Upper lobe of right lung (tissue), 1 donor: ENCODE measurements around the gene KLHL11. TPM values are rescaled to one million over a fixed set of nuclear protein-coding genes. Genes with fewer than 3 reads are reported as not detected.
A peak's percentile ranks its signal among the peaks of the same experiment; 100 is the strongest.

Source experiments
- ATAC-seq: fragments of 200-7000 bp; cut with Tn5 transposase; one replicate; pipeline ENCODE4 v1.9.1; 2020; ENCODE audit warnings: mild to moderate bottlenecking, moderate library complexity
- DNase-seq: peaks from one replicate; pipeline ENCODE4 v3.0.0-alpha.2; 2020
- H3K27ac ChIP-seq: fragments of 200-600 bp; one replicate; pipeline ENCODE4 v1.8.0; 2022
- H3K27me3 ChIP-seq: fragments of 200-600 bp; one replicate; pipeline ENCODE4 v1.8.0; 2022; ENCODE audit warnings: mild to moderate bottlenecking
- H3K36me3 ChIP-seq: fragments of 200-600 bp; one replicate; pipeline ENCODE4 v1.8.0; 2022
- H3K4me1 ChIP-seq: fragments of 200-600 bp; one replicate; pipeline ENCODE4 v1.8.0; 2022
- H3K4me3 ChIP-seq: fragments of 200-600 bp; one replicate; pipeline ENCODE4 v1.8.0; 2022; ENCODE audit warnings: mild to moderate bottlenecking
- H3K9me3 ChIP-seq: fragments of 200-600 bp; one replicate; pipeline ENCODE4 v1.8.0; 2022
- intact Hi-C: fragments of 100-400 bp; cut with DNase I; formaldehyde crosslinking; loops from one replicate; pipeline ENCODE4 v1.11.0; 2022
- long read RNA-seq: library from polyadenylated mRNA; unstranded; transcript quantifications from one replicate; pipeline ENCODE4 v2.0.0, GENCODE V29; 2021
- total RNA-seq: library from RNA; stranded (reverse); fragmentation: NEBNext Ultra II Directional; extraction: Animal tissue kit (Norgen Biotek cat#: 25700); gene quantifications from one replicate; pipeline ENCODE4 v1.2.1, GENCODE V29; 2021
- TF ChIP-seq, protein P1 (sequence below): fragments of 200-600 bp; IDR thresholded peaks from one replicate; pipeline ENCODE4 v1.8.0; 2022; ENCODE audit warnings: antibody characterized with exemption
- donor health status: DM: no; HTN: yes; CAD: no; lungs with severe emphysema.

KLHL11 gene, protein sequence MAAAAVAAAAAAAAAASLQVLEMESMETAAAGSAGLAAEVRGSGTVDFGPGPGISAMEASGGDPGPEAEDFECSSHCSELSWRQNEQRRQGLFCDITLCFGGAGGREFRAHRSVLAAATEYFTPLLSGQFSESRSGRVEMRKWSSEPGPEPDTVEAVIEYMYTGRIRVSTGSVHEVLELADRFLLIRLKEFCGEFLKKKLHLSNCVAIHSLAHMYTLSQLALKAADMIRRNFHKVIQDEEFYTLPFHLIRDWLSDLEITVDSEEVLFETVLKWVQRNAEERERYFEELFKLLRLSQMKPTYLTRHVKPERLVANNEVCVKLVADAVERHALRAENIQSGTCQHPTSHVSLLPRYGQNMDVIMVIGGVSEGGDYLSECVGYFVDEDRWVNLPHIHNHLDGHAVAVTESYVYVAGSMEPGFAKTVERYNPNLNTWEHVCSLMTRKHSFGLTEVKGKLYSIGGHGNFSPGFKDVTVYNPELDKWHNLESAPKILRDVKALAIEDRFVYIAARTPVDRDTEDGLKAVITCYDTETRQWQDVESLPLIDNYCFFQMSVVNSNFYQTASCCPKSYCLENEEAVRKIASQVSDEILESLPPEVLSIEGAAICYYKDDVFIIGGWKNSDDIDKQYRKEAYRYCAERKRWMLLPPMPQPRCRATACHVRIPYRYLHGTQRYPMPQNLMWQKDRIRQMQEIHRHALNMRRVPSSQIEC
- total RNA-seq: 12.6 TPM
- long read RNA-seq, partial matches to known transcripts: 0 of 1 reads
- long read RNA-seq, other reads (novel, unspliced or antisense): 1 of 1 reads

DNA sequence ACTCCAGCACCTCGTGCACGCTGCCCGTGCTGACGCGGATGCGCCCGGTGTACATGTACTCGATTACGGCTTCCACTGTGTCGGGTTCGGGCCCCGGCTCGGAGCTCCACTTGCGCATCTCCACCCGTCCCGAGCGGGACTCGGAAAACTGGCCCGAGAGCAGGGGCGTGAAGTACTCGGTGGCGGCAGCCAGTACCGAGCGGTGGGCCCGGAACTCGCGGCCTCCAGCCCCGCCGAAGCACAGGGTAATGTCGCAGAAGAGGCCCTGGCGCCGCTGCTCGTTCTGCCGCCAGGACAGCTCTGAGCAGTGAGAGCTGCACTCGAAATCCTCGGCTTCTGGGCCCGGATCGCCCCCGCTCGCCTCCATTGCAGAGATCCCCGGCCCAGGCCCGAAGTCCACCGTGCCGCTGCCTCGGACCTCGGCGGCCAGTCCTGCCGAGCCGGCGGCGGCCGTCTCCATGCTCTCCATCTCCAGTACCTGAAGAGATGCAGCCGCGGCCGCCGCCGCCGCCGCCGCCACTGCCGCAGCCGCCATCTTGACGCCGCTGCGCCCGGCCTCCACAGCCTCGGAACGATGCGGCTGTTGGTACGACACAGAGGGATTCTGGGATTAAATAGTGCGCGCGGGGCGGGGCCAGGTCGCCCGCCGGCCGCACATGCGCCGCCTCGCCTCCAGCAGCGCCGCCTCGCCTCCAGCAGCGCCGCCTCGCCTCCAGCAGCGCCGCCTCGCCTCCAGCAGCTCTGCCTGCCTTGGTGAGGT lies at the start of gene KLHL11:
Gene KLHL11, minus strand, starts transcription at position 588 of the 760 bp plus-strand sequence. Its CDS starts 53 bp downstream, at position 535.
- Histone ChIP-seq H3K27ac (peak within 1 kb of the TSS; percentile 95), H3K4me3 (peak within 1 kb of the TSS; percentile 96), H3K36me3 (peaks cover 33% of the 10 kb centered on the region), H3K4me1 (peaks cover 18% of the 10 kb centered on the region), H3K9me3 (no peaks in the 10 kb centered on the region), H3K27me3 (no peaks in the 10 kb centered on the region)
- TF ChIP-seq, protein P1, sequence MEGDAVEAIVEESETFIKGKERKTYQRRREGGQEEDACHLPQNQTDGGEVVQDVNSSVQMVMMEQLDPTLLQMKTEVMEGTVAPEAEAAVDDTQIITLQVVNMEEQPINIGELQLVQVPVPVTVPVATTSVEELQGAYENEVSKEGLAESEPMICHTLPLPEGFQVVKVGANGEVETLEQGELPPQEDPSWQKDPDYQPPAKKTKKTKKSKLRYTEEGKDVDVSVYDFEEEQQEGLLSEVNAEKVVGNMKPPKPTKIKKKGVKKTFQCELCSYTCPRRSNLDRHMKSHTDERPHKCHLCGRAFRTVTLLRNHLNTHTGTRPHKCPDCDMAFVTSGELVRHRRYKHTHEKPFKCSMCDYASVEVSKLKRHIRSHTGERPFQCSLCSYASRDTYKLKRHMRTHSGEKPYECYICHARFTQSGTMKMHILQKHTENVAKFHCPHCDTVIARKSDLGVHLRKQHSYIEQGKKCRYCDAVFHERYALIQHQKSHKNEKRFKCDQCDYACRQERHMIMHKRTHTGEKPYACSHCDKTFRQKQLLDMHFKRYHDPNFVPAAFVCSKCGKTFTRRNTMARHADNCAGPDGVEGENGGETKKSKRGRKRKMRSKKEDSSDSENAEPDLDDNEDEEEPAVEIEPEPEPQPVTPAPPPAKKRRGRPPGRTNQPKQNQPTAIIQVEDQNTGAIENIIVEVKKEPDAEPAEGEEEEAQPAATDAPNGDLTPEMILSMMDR: no peak
- intact Hi-C loops: no loop called here
- ATAC-seq: peak; percentile 97
- peak; percentile 94 for DNase-seq

DNA sequence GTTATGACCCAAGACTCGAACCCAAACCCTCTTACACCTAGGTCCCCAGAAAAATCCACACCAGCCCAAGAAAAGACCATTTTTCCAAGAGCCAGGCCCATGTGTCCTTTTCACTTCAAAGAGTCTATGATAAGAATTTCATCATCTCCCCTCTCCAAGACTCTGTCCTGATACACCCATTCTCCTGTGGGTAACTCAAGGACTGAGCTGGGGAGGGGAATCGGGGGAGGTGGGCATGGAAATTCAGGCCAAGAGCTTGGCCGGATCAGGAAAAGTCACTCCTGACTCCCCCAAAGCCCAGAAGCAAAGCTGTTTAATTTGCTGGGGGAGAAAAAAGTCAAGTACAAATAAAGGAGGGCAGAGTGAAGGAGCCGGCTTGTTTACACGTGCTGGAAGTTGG lies 49.8 kb upstream of the KLHL11 start:
- peaks cover 37% of the 10 kb centered on the region for H3K36me3 ChIP-seq
- TF ChIP-seq, protein P1: no peak
- H3K27ac ChIP-seq: no peak overlapping the region
- no peaks in the 10 kb centered on the region for H3K9me3 ChIP-seq
- H3K4me1 ChIP-seq: peaks cover 18% of the 10 kb centered on the region
- ATAC-seq: no peak
- H3K27me3 ChIP-seq: no peaks in the 10 kb centered on the region
- intact Hi-C loops: no loop called here
- no peak for DNase-seq
- H3K4me3 ChIP-seq: no peak overlapping the region

DNA sequence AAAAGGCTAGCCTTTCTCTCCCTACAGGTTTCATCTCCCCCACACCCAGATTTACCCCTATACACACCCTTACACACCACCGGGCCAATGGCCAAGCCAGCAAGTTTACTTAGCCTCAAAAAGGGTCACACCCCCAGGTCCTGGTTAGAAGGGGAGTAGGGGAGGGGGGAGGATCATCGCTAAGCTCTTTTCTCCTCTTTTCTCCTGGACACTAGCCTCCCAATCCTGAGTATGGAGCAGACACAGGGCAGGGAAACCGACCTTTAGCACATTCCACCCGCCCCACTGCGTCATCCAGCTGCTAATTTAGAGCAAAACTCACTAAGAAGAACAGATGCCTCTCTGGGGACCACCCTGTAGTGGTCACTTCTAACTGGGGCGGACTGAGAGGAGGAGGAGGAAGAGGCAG lies 49.1 kb upstream of the KLHL11 start:
- TF ChIP-seq, protein P1: no peak
- no peak for DNase-seq

DNA sequence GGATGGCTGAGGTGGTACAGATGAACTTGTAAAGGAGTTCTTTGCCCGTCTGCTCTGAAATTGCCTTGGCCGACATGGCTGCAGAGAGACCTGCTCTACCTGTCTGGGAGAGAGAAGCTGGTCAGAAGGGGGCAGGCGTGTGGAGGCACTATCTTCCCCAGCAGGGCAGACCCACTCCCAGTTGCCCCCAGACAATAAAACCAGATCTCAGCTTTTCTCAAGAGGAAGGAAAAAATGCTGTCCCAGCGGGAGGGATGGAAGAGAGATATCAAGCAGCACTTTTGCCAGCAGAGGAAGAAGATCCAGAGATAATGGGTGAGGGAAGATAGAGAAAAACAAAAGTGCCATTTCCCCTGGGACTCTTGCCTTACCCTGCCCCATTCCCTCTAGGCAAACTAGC lies 48.6 kb upstream of the KLHL11 start:
- TF ChIP-seq, protein P1: no peak
- no peak for DNase-seq
- Histone ChIP-seq H3K9me3 (no peaks in the 10 kb centered on the region), H3K4me3 (no peak overlapping the region), H3K4me1 (peaks cover 10% of the 10 kb centered on the region), H3K27me3 (no peaks in the 10 kb centered on the region), H3K36me3 (peaks cover 50% of the 10 kb centered on the region), H3K27ac (no peak overlapping the region)
- no peak for ATAC-seq
- intact Hi-C loops: no loop called here

More for the DNA sequence above, 49.1 kb upstream of the KLHL11 start:
- Histone ChIP-seq H3K27me3 (no peaks in the 10 kb centered on the region), H3K27ac (no peak overlapping the region), H3K36me3 (peaks cover 44% of the 10 kb centered on the region), H3K9me3 (no peaks in the 10 kb centered on the region), H3K4me1 (peaks cover 12% of the 10 kb centered on the region), H3K4me3 (no peak overlapping the region)
- intact Hi-C loops: no loop called here
- no peak for ATAC-seq

DNA sequence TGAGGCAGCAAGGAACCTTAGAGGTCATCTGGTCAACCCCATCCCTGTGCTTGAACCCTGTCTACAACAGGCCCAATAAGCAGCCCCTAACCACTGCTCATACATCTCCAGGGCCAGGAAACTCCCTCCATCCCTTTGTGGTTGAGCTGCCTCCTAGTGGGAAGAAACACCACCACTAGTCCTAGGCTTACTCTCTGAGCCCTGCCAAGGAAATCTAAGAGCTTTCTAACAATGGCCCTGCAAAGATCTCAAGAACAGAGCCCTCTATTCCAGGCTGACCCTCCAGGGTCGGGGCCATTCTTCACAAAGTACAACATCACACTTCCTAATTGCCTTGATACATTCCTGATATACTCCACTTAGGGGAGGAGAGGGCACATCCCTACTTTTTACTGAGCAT lies 47.7 kb upstream of the KLHL11 start:
- ATAC-seq (no peak), DNase-seq (no peak)
- no peaks in the 10 kb centered on the region for H3K27me3 ChIP-seq
- TF ChIP-seq, protein P1: no peak
- H3K27ac ChIP-seq: no peak overlapping the region
- H3K4me1 ChIP-seq: peaks cover 10% of the 10 kb centered on the region
- intact Hi-C loops: no loop called here
- no peaks in the 10 kb centered on the region for H3K9me3 ChIP-seq
- peaks cover 58% of the 10 kb centered on the region for H3K36me3 ChIP-seq
- no peak overlapping the region for H3K4me3 ChIP-seq
